ENCODE data around the gene KRT81.
"Not testable (repeated sequence)": the region's sequence is repeated elsewhere in the genome, so short reads cannot be mapped to it uniquely, and the experiment has no call there.

KRT81 gene

DNA sequence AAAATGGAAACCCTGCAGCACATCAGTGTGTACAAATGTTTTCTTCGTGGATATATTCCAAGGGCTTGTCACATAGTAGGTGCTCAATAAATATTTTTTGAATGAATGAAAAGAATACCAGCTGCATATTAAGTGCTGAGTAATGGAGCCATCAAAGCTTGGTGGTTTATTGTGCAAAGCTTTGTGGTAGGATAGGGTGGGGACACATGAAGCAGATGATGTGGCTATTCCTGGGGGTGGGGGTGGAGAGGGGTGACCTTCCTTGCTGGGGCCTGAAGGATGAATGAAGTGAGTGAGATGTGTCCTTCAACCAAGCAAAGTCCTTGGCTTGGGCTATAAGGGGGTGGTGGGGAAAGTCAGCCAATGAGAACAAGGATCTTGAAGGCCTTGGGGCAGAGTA lies 4.3 kb upstream of the KRT81 start:
- no peak for DNase-seq

GRCh38 chr12:52294803-52295202 lies 3.5 kb upstream of the KRT81 start:
- DNase-seq, result no peak

DNA sequence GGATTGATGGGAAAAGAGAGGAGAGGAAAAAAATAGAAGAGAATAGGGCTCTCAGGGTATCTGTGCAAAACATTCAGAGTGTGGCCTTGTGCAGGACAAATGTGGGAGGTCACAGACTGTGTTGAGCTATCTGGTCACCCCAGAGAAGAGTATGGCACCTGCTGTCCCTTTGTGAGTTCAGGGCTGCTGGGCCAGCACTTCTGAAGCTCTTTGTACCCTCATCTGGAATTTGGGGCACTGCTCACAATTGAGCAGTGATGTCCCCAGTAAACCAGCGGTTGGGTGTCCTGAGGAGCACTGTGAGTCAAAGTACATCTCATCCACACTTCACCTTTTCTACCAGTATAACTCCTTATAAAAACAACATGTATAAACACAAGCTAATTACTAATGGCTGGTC lies 2.6 kb upstream of the KRT81 start:
- DNase-seq, result peak; percentile 1

DNA sequence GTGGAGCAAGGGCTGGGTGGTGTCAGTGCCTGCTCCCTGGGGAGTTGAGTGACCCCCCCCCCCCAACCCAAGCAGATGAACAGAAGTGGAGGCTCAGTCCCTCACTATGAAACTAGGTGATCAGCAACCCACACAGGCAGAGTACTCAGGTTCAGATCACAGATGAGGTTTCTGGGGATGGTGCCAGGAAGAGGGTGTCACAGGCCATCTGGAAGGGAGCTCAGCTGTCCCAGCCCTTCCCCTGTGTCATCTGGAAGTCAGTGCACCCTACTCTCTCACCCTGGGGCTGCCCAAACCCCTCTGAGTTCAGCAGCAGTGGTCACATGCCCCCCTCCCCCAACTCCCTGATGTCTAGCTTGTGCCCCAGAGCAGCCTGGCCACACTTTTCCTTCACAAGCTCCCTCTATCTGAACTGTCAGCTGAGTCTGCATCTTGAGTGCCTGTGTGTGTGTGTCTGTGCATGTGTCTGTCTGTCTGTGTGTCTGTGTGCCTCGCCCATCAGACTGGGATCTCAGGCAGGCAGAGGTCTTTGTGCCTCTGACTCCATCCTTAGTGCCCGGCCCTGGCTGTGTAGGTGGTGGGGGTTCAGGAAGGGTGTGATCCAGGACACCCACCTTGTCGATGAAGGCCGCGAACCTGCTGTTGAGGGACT lies 725 bp downstream of the KRT81 start:
- DNase-seq, result not testable (repeated sequence)

GRCh38 chr12:52287816-52288805 lies 3.2 kb downstream of the KRT81 start:
- DNase-seq, result not testable (repeated sequence)

GRCh38 chr12:52286857-52287785 lies 4.2 kb downstream of the KRT81 start:
- DNase-seq, result not testable (repeated sequence)

DNA sequence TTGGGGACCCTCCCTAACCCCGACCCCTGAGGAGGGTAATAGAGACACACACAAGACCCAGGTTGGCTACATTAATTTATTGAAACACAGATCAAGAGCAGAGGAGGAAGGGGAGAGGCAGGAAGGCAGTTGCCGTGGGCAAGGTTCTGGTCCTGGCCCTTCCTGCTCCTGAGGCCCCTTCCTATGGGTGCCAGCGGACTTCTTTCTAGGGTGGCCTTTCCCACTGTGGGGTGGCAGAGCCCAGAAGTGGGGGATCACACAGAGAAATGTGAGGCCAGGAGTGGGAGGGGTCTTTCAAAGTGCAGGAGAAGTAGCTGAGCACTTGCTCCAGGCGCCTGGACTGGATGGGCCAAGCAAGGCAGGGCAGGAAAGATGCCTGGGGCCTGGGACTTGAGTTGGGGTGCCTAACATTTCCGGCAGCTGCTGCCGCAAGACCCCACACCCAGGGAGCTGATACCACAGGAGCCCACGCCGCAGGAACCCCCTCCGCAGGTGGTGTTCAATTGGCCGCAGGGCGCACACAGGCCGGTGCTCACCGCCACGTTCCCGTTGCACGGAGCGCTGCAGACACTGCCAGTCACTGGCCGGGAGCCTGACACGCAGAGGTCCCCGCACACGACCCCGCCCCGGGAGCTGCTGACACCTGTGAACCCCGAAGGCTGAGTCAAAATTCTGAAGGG lies 5.3 kb downstream of the KRT81 start:
- DNase-seq, result no peak

DNA sequence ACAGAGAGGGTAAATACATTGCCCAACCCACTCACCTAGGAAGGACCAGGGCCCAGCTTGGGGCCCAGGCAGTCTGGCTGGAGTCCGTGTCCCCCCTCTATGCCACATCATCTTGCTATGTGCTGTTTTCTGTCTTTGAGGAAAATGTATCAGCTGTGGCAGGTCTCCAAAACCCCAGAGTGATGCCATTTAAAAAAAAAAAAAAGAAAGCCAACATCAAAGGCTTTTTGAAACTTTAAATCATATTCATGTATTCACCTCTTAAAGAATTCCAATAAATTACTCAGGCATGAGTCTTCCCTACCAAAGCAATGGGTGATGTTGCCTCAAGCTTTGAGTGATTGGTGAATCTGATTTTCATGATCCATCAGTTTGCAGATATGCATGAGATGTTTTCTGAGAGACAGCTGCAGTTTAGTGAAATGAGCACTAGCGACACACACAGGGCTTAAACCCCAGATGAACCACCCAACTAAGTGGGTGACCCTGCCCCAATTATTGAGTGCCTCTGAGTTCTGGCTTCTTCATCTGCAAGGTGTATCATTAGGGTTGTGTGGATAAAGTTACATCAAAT lies 6.1 kb downstream of the KRT81 start:
- DNase-seq, result no peak

DNA sequence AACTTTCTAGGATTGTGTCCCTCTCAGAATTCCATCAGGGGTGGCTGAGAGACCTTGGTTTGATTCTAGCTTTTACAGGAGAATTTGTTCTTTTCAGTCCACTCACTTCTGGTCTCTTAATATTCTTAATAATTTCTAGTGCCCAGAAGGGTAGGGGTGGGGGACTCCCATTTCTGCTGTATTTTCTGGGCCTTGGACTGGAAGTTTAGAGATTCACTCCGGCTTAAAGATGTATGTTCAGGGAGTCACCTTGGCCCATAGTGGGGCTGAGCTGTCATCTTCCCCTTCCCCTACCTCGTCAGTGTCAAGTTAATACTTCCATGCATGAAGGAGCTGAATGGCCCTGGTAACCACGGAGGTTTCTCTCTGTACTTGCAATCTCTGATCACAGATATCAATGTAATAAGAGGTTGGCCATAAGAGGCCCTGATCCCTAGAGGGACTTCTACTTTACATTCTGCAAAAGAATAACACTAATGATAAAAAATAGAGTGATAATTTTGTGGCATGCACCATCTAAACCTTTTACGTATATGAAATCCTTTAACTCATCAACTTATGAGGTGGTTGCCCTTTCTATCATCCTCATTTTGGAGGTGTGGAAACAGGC lies 6.7 kb downstream of the KRT81 start:
- no peak for DNase-seq

- no peak for DNase-seq
Observed at GRCh38 chr12:52280796-52281560, 10.4 kb downstream of the KRT81 start.

GRCh38 chr12:52280319-52280795 lies 11.0 kb downstream of the KRT81 start:
- DNase-seq, result no peak

- DNase-seq, result no peak
Observed at GRCh38 chr12:52279422-52280318, 11.7 kb downstream of the KRT81 start.

- DNase-seq, result peak; percentile 87
Observed at GRCh38 chr12:52278575-52279421, 12.5 kb downstream of the KRT81 start.

DNA sequence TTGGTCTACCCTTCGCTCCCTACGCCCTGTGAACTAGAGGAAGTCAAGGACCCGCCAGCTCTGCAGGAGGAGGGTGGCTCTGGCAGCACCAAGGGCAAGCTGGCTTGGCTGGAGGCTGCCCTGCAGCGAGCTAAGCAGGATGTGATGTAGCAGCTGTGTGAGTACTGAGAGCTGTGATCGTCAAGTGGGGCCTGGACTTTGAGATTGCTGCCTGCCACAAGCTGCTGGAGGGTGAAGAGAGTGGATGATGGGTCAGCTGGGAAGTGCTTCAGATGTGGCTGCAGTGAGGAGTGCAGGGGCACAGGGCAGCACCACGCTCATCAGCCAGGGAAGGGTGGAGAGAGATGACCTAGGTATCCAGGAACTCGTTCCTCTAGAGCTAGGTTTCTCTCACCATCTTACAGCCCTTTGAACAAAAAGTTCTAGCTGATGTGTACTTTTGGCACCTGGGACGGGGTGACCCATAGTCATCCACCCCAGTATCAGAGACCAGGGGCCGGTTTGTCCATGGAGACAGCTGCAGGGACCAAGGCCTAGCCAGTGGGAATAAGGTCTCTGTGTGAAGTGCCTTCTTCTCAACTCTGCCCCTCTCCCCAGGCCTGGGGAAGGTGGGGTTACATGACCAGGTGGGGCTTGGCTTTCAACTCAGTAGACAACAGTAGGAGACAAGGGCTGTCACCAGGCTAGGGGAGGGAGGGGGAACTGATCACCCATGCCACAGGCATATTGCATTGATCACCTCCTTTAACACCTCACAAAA lies 13.7 kb downstream of the KRT81 start:
- DNase-seq, result no peak

DNA sequence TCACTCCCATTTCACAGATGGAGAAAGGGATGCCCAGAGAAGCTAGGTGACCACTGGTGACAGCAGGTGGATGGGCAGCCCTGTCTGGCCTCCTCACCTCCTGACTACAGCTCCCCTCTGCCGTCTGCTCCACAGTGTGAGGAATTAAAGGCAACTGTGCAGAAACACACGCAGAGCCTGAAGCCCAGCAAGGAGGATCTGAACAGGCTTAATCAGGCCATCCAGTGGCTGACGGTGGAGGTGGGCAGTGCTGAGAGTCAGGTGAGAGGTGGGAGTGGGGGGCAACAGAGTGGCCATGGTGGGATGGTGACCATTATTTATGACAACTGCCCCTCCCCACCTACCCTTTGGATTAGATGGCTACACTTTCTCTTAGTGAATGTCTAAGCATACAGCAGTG lies 15.6 kb downstream of the KRT81 start:
- no peak for DNase-seq

DNA sequence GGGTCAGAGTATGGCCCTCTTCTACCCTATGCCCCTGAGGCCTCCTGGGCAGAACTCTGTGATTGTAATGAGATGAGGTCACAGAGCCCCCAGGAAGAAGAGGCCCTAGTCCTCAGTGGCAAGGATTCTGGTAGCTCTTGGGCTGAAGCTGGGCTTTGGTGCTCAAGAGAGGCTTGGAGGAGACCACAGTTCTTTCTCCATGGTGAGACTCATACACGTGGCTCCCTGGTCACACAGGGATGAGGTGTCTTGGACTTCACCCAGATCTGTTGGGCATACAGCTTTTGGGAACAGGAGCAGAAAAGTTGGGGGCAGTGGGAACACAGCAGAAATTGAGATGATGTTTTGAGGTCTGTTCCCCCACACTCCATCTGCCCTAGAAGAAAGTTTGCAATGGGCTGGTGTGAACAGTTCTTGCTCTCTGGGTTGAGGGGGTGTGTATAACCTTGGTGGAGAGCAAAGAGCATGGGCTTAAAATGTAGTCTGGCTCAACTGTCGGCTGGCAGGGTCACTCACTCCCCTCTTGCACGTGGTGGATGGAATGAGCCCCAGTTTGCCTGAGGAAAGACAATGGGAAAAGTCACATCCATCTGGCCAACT lies 16.7 kb downstream of the KRT81 start, which contains the start of gene KRT86:
Gene KRT86, plus strand, starts transcription at position 125 of the 600 bp plus-strand sequence. CDS start 27,272 bp downstream, outside the sequence.
- no peak for DNase-seq

DNA sequence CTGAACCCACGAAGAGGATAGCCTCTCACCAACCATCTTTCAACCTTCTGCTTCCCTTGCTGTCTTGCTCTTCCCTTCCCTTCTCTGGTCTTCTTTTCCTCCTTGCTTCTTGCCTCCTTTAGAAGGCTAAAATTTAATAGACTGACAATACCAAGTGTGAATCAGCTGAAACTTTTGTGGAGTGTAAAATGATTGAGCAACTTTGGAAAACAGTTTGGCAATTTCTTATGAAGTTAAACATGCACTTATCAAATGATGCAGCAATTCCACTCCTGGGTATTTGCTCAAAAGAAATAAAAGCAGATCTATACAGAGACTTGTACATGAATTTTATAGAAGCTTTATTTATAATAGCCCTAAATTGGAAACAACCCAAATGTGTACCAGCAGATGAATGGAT lies 20.2 kb downstream of the KRT81 start:
- DNase-seq, result no peak

Data from stimulated activated CD8-positive, alpha-beta memory T cell treated with anti-CD3 and anti-CD28 coated beads, Interleukin-4, amount 100 ng/mL, for 48 hours (primary cell).